ENCODE data around the gene RLBP1.
A peak's percentile ranks its signal among the peaks of the same experiment; 100 is the strongest.

The RLBP1 gene

DNA sequence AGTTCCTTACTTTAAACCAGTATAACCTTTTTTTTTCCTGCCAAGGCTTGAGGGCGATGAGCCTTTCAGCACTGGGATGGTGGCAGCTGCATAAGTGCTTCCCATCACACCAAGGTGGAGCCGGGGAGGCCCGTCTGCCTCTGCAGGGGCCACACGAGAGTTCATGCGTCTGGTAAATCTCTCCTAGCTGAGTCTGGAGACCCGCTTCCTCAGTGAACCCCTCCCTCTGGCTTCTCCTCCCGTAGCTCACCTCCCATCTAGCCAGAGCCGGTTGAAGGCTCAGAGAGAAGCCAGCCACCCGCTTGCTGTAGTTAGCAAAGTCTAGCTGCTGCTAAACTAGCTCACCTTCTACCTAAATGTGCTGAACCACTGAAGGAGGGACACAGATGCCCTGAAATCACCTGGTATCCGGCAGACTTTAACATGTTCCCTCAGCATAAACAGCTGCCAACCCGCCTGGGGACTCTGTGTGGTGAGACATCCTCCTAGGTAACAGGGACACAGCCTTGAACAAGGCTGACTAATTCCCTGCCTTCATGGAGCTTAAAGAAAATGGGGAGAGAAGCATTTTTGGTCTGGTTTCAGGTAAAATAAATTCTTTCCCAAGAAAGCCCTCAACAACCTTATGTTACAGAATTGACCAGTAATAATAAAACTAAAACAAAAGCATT is 42.9 kb downstream of the RLBP1 start:
- no peak for DNase-seq (ENCODE audit: low read depth)

DNA sequence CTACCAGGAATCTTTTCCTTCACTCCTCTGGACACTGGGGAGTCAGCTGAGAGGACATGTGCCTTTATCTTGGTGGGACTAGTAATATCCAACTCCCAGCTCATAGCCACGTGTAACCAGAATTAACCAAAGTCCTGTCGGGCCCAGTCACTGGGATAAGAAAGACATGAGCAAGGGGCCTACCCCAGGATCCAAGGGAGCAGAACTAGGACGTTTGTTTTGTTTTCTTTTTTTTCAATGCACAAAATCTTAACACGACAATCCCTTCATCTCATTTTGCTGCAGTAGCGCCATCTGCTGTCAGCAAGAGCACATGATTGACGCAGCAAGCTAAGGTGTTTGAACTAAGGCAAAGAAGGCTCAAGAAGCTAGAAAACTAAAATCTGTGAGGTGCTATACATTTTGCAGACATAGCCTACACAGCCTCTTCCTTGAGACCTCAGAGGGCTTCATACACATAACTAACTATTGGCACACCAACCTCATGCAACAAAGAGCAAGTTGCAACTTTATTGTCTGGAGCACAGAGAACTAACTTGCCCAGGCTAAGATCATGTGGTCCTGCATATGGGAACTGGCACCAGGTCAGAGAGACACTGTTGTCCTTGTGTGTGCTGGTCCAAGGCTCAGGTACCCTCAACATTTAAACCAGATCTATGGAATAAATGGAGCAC is 43.6 kb downstream of the RLBP1 start:
- DNase-seq (ENCODE audit: low read depth): no peak

DNA sequence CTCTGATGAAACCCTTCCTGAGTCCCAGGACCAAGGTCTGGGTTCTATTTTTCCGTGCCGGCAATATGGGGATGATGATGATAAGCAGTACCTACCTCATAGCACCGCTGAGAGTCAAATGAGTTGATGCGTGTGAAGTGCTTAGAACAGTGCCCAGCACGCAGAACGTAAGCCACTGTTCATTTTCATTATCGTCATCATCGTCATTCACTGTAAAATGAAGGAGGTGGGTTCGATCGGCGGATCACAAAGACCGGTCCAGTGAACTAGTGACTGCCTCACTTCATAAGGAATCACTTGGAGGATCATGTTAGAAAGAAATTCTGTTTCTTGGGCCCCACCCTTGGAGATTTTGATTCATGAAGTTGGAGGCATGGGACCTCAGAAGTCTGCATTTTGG is 44.3 kb downstream of the RLBP1 start:
- no peak for DNase-seq (ENCODE audit: low read depth)

DNA sequence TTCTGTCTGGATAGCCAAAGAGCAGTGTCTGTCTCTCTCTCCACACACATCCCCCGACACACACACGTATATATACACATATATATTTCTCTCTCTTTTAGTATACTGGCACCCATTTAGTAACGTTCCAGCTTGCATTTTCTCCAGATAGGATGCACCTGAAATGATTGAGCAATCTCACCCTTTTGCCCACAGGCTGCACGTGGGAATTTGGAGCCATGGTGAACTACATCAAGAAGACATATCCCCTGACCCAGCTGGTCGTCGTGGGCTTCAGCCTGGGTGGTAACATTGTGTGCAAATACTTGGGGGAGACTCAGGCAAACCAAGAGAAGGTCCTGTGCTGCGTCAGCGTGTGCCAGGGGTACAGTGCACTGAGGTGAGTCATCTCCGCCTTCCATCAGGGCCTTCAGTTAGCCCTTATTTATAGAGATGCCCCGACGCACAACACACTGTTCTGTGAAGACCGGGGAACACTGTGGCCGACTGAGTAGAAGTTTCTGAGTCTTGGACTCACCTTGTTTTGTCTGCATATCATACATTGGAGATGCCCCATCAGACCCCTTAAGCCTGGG is 45.7 kb downstream of the RLBP1 start:
- no peak for DNase-seq (ENCODE audit: low read depth)

DNA sequence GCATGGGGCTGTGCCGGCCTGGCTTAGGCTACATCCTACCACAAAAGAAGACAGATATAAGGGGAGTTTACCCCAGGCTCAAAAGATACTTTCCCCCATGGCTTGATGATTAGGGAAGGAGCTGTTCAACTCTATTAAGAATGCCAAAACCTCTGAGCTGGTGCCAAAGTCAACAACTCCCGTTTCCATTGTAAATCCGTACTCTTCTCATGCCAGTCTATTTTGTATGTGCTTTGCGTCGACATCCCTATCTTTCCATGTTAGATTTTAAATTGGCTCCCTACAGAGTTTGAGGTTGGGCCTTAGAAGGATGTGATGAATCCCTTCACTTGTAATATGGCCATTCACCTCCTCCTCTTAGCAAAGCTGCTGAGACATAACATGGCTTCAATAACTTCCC is 46.9 kb downstream of the RLBP1 start:
- DNase-seq (ENCODE audit: low read depth): no peak

DNA sequence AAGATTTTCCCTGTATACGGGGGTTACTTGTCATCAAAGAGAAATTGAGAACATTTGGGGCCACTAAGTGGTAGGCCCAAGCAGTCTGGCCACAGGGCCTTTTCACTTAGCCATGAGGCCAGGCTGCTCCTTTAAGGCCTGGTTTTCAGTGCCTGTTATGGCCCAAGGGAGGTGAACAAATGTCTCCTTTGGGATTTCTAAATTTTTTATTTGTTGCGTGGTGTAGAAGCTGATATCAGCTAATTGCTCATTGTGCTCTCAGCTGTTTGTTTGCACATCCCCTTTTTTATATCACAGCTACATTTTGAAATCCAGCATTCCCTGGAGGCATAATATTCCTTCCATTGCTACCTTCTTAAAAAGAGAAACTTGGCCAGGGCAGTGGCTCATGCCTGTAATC is 48.5 kb downstream of the RLBP1 start:
- no peak for DNase-seq (ENCODE audit: low read depth)

DNA sequence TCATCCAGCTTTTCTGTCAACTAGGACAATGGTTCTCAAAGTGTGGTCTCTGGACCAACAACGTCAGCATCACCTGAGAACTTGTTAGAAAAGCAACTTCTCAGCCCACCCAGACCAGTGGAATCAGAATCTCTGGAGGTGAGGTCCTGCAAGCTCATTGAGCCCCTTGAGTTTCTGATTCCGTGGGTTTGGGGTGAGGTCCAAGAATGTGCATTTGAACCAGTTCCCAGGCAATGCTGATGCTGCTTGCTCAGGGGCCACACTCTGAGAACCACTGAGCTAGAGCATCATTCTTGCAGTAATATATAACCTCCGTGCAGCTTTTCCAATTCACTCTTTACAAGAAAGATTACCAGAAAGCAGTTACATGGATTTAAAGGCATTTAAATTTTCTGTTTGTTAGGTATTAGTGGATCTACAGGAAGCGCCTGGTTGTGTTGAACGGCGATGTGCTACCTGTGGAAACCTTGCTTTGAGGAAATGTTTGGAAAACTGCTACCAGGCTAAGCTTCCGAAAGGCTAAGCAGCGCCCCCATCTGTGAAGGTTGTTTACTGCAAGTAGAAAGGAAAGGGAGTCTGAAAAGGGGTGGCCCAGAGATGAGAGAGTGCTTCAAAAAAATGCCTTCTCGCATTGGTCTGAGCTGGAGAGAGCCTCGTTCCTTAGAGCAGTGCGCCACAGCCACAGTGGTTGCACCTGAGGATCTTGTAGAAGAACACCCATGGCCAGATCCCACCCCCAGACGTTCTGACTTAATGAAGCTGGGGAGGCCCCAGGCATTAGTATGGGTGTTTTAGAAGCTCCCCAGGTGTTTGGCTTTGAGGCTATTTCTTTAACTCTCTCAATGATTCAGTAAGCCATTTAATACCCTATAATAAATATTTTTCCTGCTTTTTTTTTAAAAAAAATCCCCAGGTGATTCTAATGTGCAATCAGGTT is 50.0 kb downstream of the RLBP1 start:
- no peak for DNase-seq (ENCODE audit: low read depth)

DNA sequence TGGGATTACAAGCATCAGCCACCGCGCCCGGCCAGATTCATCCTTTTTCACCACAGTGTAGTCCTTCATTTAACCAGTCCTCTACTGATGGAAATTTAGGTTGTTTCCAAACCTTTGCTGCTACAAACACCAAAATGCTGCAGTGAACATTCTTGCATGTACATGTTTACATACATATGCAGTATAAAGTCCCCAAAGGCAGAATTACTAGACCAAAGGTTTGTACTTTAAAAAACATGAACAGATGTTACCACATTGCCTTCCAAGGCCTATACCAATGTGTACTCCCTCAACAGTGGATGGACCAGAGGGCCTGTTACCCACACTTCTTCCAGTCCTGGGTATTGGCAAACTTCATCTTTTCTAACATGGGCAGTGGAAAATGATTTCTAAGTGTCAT is 51.0 kb downstream of the RLBP1 start:
- no peak for DNase-seq (ENCODE audit: low read depth)

DNA sequence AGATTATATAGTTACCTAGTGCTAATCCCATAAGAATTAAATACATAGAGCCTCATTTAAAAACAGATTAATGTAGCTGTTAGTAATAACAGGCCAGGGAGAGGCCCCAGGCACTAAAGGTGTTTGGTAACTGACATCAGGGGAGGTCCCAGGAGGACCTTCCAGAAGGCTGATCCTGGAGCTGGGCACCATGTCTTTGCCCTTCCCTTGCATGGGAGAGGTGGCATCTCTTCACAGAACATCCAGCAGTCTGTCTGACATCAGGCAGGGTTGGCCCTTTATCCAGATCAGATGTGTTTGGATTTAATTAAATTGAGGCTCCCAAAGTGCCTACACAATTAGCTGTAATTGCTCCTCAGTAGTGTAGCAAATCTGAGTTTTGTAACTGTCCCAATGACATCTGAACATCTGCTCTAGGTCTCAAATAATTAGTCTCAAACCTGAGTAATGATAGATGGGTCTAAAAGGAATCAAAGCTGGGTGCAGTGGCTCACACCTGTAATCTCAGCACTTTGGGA is 53.0 kb downstream of the RLBP1 start:
- DNase-seq (ENCODE audit: low read depth): no peak

DNA sequence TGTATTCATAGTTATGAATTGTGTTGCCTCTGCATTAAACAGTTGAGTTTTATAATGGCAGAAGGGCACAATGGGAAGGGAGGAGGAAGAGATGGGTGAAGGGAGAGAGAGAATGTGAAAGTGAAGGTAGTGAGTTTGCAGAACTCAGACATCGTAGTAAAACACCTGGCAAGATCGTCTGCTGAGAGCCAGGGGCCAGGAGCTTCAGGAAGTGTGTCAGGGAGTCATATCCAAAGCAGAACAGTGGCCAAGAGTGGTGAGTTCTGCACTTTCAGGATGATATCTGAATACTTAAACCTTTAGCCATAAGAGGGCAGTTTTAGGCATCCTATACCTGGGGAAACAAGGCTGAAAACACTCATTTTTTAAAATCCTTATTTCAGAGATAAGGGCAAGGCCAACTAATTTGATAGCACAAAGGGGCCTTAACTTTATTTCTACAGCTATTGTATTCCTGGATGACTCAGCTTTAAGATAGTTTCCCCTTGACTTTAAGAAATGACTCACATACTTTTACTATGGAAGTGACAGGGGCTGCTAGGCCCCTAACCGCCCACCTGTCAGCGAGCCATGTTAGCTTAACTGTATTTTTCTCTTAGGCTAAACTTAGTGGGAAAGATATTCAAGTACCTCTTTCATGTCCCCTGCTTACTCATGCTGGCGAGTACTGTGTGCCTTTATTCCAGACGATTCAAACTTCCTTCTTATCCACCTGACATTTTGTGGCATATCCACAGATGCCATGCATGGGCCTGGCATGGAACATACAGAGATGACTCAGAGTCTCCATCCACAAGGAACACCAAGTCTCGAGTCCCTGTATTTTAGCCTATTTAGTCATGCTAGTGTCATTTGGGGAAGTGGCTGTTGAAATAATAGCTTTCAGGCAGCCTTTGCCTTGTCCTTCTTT is 53.9 kb downstream of the RLBP1 start:
- DNase-seq (ENCODE audit: low read depth): peak; percentile 8

DNA sequence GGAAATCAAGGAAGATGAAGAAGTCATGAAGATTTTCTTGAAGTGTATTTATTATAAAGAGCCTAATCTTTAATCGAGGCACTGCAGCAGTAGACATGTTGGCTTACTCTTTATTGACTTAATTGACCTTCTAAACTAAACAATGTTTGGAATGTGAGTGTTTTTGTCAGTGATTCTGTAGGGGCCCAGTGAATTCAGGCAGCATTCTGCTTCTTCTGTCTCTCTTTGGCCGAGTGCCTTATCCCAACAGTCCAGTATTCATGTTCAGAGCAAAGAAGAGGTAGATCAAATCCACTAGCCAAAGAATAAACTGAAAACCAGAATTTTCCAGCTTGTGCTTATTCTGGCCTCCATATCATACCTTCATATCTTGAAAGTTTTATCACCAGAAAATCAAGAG is 55.7 kb downstream of the RLBP1 start:
- no peak for DNase-seq (ENCODE audit: low read depth)

DNA sequence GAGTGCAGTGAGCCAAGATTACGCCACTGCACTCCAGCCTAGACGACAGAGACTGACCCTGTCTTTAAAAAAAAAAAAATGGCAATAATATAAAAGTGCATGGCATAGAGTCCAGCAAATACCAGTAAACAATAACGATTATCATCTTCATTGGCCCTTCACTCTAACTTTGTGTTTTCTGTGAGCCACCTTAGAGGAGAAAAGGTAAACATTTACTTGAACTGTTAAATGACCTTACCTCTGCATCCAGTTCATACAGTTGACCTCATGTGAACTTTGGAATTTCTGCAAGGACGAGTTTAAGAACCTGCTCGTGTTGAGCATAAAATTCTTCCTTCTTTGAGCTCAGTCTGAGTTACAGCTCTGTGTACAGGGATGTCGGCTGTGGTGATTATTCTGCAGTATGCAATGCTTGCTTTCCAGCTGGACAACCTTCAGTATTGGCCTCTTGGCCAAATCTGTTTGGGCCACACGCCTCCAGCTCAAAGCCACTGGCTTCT is 56.6 kb downstream of the RLBP1 start:
- no peak for DNase-seq (ENCODE audit: low read depth)

DNA sequence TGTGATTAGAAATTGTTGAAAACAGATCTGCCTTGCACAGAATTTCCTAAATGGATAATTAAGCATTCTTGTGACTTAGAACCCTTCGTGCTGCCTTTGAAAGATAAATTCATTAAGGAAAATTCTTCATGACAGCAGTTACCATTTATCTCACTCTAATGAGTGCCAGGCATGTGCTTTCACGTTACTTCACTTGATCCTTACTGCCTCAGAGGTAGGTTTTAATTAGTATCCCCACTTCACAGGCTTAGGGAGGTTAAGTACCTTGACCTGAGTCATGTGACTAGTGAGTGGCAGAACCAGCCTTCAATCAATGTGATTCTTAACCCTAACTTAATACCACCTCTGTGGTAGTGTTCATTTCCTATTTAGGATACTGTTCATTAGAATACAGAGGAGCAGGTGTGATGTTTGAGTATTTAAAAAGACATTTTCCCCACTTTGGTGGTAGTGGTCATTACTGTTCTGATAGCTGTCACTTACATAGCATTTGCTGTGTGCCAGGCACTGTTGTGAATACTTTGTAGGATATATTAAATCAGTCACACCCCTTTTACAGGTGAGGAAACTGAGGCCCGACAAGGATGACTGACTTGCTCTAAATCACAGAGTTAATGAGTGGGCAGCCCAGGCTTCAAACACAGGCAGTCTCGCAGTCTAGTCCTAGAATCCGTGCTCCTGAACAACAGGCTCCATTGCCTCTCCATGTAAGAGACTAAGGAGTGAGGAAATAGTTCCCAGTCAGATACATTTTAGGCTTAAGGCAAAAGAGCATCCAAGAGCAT is 57.9 kb downstream of the RLBP1 start:
- no peak for DNase-seq (ENCODE audit: low read depth)

DNA sequence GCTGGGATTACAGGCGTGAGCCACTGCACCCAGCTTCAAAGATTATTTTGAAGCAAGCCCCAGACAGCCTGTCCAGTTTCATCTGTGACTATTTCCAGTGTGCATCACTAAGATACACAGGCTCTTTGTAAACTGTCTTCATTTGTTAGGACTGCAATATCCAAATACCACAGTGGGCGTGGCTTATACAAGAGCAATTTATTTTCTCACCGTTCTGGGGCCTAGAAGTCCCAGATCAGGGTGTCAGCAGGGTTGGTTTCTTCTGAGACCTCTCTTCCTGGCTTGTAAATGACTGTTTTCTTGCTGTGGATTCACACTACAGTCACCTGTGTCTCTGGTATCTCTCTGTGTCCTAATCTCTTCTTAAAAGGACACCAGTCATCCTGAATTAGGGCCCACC is 59.7 kb downstream of the RLBP1 start:
- no peak for DNase-seq (ENCODE audit: low read depth)

Data from stimulated activated CD8-positive, alpha-beta memory T cell treated with anti-CD3 and anti-CD28 coated beads, Interleukin-12 subunit alpha, Interleukin-12 subunit beta, amount 100 ng/mL, for 4 hours (primary cell).